ENCODE results near the gene RBP3.

DNA sequence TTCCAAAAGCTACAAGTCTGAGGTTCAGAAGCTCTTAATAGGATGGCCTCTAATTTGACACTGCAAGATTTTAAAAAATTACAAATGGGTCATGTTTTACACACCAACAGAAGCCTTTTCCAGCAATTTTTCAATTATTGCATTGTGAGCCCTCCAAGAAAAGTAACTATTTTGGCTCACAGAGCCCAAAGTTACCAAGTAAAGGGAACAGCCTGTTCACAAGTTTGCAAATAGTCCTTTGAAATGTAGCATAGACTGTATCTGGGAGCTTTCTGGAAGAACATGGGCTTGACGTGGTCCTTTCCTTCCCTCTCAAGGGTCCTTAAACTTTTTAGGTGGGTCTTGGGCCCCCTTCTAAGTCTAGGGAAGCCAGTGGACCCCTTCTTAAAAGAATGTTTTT, 49.4 kb upstream of the RBP3 start:
- TF ChIP-seq, protein P1, sequence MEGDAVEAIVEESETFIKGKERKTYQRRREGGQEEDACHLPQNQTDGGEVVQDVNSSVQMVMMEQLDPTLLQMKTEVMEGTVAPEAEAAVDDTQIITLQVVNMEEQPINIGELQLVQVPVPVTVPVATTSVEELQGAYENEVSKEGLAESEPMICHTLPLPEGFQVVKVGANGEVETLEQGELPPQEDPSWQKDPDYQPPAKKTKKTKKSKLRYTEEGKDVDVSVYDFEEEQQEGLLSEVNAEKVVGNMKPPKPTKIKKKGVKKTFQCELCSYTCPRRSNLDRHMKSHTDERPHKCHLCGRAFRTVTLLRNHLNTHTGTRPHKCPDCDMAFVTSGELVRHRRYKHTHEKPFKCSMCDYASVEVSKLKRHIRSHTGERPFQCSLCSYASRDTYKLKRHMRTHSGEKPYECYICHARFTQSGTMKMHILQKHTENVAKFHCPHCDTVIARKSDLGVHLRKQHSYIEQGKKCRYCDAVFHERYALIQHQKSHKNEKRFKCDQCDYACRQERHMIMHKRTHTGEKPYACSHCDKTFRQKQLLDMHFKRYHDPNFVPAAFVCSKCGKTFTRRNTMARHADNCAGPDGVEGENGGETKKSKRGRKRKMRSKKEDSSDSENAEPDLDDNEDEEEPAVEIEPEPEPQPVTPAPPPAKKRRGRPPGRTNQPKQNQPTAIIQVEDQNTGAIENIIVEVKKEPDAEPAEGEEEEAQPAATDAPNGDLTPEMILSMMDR (IDR thresholded peaks at IDR 0.05; ENCODE audit: low read length), result no peak
- no peak for TF ChIP-seq EZH2 (optimal IDR thresholded peaks at IDR 0.05; ENCODE audit: low read depth, low read length)
